HS-5 (cell line): ENCODE data around the gene ADAMTS4.

ENCODE experiments used
- DNase-seq: peaks from one replicate; pipeline ENCODE4 v3.0.0-alpha.2; 2012; ENCODE audit warnings: low read depth

The ADAMTS4 gene

DNA sequence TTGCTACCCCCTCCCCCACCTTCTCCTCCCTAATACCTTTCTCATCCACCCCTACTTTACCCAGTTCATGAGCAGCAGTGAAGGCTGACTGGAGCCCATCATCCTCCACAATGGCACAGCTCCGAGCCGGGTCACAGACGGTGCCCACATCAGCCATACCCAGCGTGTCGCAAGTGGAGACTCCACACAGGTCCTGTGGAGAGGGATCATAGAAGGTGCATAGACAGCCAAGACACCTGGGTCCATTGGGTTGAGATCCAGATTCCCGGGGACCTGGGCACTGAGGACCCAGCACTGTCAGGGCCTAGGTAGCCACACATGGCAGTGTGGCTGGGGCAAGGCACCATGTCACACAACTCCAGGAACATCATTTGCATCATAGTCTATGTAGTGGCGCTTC is 2.7 kb downstream of the ADAMTS4 start:
- DNase-seq, result no peak

DNA sequence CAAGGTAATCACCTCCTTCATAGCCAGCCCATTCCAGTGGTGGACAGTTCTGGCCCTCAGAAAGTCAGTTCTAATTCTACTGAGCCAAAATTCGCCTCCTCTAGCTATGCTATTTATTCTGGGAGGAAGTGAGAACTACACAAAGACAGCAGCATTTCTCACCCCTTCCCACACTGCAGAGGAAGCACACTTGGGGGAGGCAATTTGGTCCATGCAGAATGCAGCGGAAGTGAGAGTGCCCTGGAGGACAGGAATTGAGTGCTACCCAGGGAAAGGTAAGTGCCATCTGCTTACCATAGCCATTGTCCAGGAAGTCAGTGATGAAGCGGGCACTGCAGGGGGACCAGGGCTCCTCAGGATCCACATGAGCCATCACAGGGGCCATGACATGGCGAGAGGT is 3.7 kb downstream of the ADAMTS4 start:
- no peak for DNase-seq

DNA sequence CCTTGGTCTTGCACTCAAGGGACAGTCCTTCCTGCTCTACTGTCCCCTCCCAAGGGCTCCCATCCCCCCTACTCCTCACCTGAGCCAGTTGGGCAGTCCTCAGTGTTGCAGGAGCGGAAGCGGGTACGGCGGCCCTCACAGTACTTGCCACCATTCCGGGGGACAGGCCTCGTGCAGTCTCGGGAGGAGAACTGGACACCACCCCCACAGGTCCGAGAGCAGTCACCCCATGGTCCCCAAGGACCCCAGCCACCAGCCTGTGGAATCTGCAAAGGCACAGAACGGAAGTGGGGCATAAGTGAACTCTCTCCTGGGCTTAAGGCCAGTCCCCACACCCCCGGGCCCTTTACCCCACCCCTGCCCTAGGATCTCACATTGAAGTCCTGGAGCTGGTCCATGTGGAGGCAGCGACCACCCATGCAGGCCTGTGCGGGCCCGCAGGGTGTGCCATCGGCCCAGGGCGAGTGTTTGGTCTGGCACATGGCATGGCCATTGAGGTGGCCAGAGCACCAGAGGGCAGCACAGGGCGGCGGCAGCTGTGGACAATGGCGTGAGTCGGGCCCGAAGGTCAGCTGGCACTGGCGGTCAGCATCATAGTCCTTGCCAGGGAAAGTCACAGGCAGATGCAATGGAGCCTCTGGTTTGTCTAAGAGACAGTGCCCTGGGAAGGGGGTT is 5.2 kb downstream of the ADAMTS4 start:
- no peak for DNase-seq

DNA sequence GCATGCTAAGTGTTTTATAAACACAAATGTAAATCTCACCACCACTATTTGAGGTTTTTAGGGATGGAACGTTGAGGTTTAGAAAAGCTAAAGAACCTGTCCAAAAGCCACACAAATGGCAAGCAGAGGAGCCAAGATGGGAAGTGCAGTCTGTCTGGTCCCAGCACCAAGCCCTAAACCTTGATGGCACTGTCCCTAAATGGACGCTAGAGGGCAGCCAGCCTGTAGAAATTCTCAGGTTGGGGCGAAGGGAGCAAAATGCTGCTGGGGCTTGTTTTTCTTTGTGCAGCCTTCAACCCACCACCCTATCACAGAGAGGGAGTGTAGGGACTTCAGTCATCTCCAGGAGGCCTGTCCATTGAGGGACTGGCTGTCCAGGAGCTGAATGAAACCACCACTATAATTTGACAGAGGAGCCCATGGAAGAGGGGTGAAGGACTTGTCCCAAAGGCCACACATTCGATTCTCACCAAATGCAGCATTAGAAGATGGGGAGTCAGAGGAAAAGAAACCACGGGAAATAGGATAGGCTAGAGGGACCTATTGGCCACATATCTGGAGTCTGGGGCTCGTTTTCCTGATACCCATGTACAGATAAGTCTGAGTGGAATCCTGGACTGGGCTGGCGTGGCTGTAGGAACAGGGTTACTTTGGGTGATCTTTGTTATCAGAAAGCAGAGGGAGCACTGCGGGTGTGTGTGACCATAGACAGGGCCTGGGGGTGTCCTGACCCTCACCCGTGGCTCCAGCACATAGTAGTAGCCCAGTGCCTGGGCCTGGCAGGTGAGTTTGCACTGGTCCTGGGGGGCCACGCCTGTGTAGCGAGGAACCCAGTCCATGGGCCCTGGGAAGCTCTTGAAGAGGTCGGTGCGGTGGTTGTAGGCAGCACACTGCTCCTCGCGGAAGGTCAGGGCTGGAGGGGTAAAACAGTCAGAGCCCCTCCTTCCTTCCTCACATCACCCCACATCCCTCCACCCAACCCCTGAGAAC is 6.1 kb downstream of the ADAMTS4 start:
- DNase-seq, result no peak

DNA sequence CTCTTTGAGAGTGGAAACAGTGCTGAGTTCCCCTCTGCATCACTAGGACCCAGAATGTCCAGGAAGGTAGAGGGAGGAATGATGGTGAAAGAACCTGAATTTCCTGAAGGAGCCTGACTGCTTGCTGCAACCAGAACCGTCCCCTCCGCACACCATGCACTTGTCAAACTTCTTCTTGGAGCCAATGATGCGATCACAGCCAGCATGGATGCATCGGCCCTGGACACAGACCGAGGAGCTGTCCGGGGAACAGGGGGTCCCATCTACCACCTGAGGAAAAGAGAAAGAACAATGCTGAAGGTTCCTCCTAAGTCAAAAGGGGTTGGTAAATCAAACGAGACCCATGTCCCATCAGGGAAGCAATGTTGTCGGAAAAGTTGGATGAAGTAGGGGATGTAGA is 6.9 kb downstream of the ADAMTS4 start:
- no peak for DNase-seq

DNA sequence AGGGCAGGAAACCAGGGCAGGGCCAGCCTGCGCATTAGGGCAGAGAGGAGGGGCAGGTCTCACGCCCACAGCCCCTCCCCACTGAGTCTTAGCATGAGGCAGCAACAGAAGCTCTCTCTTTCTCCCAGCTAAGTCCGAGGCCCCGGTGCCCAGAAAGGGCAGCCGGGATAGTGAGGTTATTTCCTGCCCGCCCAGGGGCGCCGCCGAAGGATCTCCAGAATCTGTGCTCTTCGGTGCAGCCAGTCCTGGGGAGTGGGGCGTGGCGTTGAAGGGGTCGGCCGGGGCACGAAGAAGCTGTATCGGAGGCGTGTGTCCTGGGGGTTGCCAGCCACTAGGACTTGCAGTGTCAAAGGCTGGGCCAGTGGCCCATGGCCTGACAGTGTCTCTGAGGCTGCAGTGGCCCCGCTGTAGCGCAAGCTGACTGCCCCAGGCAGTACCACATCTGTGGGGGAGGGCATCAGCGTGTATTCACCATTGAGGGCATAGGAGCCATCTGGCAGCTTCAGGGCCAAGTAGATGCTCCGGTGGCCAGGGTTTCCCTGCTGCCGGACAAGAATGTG is 7.8 kb downstream of the ADAMTS4 start:
- no peak for DNase-seq

DNA sequence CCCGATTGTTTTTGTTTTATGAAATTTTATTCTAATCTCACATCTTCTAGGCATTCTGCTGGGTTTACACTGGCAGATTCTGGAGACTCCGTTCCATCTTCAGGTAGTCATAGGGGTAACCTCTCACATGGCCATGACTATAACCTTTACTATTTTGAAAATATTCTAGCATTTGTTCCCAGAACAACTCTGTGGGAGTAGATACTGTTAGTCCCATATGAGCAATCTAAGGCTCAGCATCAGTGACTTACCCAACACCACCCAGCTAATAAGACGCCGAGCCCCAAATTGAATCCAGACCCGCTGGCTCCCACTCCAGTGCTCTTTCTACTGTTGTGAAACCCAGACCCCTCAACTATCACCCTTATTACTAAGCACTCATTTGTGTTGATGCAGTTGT is 9.8 kb downstream of the ADAMTS4 start:
- DNase-seq, result no peak

DNA sequence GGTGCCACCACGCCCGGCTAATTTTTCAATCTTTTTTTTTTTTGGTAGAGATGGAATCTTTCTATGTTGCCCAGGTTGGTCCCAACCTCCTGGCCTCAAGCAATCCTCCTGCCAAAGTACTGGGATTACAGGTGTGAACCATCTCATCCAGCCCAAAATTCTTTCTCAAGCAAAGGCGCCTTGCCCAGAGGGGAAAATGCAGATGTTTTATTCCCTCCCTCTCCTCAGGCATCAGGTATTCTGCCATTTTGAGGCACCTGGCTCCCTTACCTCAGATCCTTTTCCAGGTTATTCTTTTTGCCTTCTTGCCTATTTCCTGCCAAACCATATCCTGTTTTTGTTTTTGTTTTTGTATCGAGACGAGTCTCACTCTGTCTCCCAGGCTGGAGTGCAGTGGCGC is 10.5 kb downstream of the ADAMTS4 start:
- no peak for DNase-seq

DNA sequence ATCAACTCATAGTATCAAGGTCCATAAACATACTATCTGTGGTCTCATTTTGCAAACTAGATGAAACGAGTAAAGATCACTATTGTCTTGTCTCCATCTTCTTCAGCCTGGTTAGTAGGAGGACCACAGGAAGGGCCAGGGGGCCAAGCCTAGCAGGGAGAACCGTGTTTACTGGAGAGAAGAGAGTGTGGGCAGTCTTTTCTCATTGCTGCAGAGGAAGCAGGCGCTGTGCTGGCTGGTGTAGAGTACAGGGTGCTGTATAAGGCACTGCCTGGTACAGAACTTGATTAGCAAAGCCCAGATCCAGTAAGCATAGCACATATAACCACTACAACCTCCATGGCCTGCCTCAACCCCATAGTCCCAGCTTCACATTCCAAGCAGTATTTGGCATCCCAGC is 11.5 kb downstream of the ADAMTS4 start:
- no peak for DNase-seq

DNA sequence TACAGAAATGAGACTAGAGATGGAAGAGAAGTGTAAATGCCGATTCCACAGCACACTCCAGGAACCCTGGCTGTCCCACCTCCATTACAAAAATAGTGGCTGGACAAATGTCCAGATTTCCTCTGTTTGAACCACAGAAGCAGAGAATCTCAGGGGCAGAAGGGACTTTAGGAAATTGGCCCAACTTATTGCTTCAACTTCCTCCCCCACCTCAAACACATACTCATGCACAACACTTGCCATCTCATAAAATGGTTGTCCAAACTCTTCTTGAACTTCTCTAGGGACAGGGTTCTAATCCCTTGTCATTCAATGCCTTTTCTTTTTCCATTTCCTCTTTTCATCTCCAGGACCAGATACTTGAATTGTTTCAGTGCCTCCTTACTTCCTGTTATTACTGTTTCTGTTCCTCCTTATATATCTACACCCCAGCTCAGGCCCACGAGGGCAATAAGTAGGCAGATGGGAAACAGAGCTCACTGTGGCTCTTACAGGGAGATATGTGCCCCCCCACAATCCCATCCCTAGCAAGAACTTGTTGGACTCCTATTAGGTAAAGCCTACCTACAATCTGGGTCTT is 13.0 kb downstream of the ADAMTS4 start:
- no peak for DNase-seq

DNA sequence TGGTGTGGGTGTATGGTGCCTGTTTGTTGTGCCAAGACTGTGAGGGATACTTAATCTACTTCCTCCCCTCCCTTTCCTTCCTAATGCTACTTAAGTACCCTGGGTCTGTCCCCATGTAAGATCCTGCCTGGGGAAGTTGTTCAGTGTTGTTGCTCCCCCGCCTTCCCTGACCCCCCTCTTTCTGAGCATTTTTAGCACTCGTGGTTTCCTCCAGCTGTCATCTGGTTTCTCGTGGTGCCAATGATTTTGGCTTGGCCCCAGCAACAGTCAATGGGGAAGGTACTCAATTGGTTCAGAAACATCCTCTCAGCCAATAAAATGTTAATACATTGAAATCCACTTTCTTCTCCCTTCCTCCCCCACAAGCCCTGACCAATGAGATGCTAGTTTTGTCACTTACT is 13.6 kb downstream of the ADAMTS4 start:
- DNase-seq, result no peak

DNA sequence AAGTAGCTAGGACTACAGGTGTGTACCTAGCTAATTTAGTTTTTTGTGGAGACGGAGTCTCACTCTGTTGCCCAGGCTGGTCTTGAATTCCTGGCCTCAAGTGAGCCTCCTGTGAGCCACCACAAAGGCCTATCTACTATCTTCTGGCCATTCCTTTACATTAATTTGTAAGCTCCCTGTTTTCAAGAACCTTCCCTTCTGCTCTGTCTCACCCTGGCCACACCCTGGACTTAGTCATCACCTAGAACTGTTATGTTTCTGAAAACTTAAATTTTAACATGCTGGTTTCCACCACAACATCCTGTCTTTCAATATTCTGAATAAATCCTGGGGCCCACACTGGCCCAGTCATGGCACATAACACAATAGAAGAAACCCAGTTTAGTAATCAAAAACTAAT is 16.6 kb downstream of the ADAMTS4 start:
- peak; percentile 80 for DNase-seq

DNA sequence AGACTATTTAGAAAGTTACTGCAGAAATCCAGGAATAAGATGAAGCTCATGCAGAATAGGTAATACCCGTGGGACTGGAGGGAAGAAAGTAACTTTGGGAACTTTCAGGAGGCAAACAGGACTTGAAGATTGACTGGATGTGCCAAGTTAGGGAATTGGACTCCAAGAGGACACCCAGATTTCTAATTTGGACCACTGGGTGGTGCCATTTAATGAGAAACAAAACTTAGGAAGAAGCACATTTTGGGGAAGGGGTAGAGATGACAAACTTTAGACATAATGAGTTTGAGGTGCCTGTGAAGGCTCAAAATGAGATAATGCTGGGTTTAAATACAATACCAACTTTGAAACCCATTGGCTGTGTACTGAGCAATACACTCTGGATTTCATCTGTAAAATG is 18.2 kb downstream of the ADAMTS4 start:
- DNase-seq, result no peak

DNA sequence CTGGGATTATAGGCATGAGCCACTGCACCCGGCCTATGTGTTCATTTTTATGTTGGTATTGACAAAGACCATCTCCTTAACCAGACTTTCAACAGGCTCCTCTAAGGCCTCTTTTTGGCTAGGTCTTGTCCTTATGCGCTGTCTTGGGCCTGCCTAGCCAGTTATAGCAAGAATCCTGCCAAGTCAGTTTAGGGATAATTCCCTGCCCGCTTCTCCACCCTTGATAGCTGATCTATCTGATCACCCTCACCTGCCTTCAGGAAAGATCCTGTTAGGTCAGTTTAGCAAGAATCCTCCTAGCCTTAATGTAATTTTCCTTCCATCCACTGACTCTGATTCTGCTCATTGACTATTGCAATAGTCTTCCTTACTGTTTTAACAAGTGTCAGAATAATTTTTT is 19.2 kb downstream of the ADAMTS4 start:
- no peak for DNase-seq

DNA sequence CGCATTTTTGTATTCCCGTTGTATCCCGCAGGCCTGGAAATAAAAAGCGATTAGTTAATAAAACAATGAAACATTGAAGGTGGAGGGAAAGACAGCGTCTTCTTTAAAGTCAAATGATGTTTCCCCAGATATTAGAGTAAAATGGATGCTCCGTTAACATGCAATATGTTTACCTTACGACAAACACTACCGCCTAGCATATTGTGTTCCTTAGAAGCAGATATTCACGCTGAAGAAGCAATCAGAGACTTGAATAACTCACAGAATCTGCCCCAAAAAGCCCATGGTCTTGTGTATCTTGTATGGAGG is 21.0 kb downstream of the ADAMTS4 start:
- DNase-seq, result no peak

DNA sequence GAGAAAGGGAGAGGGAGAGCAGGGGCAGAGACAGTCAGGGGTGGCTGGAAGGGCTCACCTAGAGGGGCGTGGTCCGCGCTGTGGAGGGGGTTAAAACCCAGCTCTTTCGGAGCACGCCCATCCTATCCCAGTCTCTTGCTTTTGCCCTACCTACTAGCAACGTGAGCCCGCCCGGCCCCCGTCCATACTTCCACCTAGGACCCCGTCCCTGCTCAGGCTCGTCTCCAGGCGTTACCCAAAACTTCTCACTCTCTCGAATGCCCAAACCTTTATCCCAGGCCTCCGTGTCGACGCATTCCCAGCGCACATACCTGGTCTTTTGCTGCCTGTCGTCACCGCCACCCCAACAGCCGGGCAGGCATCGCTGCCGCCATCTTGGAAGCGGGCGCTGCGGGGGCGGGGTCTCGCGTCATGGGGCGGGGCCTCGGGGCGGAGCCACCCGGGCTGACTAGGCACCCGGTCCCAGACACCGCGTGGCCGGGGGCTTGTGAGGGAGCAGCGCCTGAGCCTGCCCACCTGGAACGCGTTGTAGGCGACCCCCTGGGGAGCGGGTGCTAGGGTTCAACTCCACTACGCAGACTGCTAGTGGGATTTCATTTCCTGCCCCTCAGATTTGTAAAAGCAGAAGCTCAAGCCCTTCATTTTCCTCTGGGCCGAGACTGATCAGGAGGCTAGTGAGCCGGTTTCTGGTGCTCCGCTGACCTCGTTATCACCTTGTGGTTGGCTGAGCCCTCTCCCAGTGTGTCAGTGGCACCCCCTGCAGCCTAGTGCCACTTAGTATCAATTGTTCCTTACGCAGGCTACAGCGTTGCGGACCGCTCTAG is 21.5 kb downstream of the ADAMTS4 start, which contains the start of gene B4GALT3:
TSS of gene B4GALT3 (minus strand) at position 396 of the 824 bp plus-strand sequence. CDS start 1,447 bp downstream, outside the sequence.
- no peak for DNase-seq

DNA sequence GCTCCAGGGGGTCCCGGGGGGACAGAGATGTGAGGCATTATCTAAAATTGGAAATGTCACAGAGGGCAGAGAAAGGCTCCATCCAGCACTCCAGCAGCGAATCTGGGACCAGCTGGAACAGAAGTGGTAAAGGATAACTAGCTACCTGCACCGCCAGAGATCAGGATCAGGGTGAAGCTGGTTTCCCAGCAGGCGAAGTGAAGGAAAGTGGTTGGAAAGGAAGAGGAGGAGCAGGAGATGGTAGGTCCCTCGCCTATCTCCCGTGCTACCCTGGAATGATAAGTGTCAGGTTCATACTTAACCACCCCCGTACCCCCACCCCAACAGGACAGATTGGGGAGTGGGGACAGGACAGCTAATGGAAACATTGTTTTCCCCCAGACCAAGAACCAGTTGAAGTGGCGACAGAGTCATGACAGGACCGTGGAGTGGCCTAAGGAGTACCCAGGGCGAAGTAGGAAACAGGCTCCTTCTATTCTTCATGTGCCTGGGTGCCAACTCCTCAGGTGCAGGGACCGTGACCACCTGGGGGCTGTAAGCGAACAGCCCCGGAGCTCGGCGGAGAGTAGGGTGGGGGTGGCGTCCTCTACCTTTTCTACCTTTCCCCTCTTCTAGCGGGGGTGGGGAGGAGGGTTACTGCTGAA is 22.3 kb downstream of the ADAMTS4 start:
- no peak for DNase-seq

DNA sequence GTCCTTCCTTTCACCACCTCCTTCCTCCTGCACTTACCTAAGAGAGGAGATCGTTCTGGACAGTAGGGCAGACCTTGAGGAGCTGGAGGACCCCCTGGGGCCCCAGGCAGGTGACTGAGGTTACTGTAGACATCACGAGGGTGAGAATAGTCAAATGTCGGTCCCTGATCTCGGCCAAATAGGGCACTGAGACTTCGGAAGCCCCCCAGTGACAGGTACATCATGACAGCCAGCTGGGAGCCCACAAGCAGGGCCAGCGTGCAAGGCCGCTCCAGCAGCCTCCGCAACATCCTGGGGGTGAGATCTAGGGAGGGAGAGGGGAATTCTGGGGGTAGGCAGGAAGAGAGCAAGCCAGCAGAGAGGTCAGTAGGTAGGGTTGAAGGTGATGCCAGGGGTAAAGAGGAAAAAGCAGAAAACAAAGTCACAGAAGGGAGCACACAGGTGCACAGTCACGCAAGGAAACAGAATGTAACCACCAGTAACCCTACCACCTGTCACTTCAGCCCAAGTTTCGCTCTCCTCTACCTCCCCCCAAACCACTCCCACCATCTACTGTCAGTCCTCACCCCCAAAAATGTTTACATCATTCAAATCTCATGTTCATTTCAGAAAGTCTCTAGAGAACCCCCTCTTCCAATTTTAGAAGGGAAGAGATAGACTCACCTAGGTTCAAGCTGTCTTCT is 22.9 kb downstream of the ADAMTS4 start:
- DNase-seq, result no peak

DNA sequence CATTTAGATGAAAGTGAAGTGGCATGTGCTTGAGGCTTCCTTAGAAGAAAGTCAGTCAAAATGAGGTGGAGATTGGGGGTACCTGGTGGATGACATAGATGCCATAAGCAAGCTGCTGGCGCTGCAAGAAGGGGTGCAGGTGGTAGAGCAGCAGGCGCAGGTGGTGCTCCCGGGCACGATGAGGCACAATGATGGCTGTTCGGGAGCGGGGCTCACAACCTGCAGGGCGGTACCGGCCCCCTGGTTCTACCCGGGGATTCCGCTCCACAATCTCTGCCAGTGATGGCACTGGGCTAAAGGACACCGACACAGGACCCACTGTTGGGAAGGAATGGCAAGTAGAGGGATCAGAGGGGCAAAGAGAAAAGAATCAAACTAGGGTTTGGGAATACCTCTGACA is 23.9 kb downstream of the ADAMTS4 start:
- DNase-seq, result no peak

DNA sequence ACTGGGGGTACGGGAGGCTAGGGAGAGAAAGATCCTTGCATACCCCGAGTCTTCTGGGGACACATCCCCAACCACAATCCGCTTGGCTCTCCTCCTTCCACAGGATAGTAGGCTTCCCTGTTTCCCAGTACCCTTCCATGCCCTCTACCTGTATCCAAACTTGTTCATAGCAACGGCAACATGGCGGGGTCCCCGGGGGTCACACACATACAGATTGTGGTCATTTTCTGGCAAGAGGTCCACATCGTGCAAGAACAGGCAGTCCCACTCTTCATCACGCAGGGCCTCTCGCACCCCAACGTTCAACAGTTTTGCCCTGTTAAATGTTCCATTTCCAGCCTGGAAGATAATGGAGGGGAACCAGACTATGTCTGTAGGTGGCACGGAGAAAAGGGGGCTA is 25.1 kb downstream of the ADAMTS4 start:
- DNase-seq, result no peak
